A204.1 (cell line): ENCODE results near the gene RNASET2.

Experiments used
- FAIRE-seq: peaks from 2 replicates; lab custom pipeline; 2012; peaks lifted over from hg19 to GRCh38; lab: Jason Lieb, UNC

The RNASET2 gene

DNA sequence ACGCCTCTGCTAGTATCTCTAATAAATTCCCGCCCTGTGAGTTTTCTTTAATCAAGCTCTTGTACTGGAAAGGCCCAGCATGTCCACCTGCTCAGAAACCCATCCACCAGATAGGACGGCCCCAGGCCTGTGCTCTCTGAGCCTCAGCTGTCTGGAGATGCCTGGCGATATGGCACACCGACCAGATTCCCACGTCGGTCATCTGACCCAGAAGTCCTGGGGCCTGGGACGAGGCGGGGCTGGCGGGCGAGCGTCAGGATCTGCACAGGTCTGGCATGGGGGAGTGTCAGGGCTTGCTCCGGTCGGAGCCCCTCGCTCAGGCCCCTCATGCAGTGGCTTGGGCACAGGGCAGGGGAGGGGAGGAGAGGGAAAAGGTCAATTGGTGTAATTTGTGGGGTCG, 10.2 kb downstream of the RNASET2 start:
- FAIRE-seq, result no peak

DNA sequence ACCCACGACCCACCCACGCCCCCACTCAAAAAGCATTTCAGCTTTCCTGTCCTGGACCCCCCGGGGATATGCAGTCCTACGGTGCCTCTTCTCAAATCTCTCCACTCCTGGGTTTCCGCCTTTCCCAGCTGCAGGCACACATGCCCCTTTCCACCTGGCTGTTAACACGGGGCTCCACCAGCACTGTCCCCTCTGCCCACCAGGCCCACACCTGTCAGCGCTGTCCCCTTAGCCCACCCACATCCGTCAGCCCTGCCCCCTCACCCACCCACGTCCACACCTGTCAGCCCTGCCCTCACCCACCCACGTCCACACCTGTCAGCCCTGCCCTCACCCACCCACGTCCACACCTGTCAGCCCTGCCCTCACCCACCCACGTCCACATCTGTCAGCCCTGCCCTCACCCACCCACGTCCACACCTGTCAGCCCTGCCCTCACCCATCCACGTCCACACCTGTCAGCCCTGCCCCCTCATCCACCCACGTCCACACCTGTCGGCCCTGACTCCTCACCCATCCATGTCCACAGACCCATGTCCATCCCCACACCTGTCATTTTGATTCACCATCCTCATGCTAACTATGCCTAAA, 11.6 kb downstream of the RNASET2 start:
- no peak for FAIRE-seq

DNA sequence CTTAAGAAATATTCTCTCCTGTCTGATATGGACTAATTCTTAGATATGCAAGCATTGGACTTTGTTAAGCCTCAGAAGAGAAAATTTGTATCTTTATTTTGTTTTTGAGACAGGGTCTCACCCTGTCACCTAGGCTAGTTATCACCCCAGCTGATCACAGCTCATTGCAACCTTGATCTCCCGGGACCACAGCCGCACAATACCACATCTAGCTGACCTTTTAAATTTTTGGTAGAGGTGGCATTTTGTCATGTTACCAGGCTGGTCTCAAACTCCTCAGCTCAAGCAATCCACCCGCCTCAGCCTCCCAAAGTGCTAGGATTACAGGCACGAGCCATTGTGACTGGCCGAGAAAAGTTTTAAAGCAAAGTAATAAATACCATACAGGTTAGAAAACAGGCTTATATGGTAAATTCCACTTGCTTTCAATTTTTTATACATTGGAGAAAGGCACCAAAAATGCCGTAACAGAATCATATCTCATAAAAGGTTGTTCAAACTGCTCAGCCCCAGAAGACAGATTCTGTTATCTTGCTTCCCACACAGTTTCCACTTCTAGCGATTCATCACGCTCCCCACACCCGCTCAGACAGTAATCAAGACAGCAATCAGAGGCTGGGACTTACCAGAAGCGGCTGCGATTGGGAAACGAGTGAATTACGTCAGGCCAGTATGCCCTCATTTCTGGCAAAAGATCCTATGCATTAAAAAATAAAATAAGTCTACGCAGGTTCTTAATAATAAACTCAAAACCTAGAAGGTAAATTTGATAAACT, 13.8 kb downstream of the RNASET2 start:
- no peak for FAIRE-seq

DNA sequence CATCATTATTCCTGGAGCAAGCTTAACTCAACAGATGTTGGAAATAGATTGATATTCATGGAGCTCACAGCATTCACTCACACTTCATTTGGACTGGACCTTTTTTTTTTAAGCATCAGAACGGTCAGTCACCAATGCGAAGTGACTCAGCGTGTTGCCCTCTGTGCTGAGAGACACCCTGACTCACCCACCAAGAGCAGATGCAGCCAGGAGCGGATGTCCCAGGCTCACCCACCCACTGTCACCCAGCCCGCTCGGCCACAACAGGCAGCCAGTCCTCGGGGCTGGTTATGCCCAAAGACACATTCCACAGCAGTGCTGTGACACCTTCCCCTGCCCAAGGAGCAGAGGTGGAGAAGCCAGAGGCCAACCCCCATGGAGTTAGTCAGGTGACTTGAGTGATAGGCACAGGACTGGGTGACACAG, 15.7 kb downstream of the RNASET2 start:
- FAIRE-seq, result no peak

- no peak for FAIRE-seq
Observed at GRCh38 chr6:166939894-166940293, 16.5 kb downstream of the RNASET2 start.

- FAIRE-seq, result no peak
Observed at GRCh38 chr6:166939345-166939744, 17.0 kb downstream of the RNASET2 start.

DNA sequence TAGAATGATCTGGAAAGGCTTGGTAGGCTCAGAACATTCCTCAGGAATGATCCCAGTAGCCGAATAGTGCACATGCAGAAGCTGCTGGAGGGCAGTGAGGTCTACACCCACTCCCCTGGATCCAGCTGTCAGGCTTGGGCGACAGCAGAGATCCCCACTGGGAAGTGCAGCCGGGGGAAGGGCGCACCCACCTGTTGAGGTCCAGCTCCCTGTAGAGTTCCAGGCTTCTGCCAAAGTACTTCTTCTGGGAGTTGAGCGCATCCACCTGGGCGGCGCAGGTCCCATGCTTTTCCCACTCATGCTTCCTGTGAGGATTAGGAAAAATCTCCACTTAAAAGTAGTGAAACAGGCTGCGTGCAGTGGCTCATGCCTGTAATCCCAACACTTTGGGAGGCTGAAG, 17.6 kb downstream of the RNASET2 start:
- FAIRE-seq, result no peak

- FAIRE-seq, result no peak
Observed at GRCh38 chr6:166938150-166938549, 18.2 kb downstream of the RNASET2 start.

- no peak for FAIRE-seq
Observed at GRCh38 chr6:166937746-166938145, 18.6 kb downstream of the RNASET2 start.

- FAIRE-seq, result no peak
Observed at GRCh38 chr6:166936079-166936787, 20.1 kb downstream of the RNASET2 start.

DNA sequence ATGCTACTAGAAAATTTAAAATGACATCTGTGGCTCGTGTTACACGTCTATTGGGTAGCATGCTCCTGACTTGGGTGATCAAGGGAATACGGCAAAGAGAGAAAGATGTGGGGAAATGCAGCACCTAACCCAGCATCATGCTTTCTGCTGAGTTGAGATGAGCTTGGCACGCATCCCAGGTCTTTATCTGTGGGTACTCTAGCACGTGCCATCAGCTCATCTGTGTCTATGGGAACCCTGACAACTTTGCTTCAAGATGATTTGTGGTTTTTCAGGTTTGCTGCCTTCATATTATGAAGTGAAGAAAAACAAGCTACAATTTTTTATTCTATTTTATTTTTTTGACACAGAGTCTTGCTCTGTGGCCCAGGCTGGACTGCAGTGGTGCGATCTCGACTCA, 21.0 kb downstream of the RNASET2 start:
- no peak for FAIRE-seq

GRCh38 chr6:166934174-166934573, 22.2 kb downstream of the RNASET2 start:
- FAIRE-seq, result no peak

DNA sequence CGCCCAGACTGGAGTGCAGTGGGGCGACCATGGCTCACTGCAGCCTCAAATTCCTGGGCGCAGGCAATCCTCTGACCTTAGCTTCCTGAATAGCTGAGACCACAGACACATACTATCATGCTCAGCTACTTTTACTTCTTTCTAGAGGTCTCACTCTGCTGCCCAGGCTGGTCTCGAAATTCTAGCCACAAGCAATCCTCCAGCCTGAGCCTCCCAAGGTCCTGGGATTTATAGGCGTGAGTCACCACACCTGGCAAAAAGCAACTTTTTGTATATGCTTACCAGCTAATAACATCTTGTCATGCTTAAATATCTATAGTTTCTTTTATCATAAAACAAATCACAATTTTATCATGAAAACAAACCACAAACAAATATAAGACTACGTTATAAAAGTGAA, 23.0 kb downstream of the RNASET2 start:
- no peak for FAIRE-seq

- FAIRE-seq, result no peak
Observed at GRCh38 chr6:166932616-166933015, 23.7 kb downstream of the RNASET2 start.

DNA sequence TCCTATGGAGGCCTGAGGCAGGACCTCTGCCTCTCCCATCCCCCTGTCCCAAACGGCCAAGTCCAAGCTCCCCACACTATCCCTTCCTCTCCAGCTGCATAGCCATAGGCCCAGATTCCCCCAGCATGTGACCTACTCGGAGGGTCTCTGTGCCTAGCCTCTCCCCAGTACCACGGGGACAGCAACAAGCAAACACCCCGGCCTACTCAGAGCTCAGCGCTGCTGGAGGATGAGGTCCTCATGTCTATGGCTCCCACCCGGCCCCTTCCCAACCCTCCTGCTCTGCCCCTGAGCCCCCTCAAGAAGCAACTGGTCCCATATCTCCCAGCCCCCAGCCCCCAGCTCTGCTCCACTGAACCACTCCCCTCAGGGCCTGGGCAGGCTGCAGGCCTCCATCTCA, 24.2 kb downstream of the RNASET2 start:
- no peak for FAIRE-seq

GRCh38 chr6:166931426-166931970, 24.9 kb downstream of the RNASET2 start:
- FAIRE-seq, result no peak

DNA sequence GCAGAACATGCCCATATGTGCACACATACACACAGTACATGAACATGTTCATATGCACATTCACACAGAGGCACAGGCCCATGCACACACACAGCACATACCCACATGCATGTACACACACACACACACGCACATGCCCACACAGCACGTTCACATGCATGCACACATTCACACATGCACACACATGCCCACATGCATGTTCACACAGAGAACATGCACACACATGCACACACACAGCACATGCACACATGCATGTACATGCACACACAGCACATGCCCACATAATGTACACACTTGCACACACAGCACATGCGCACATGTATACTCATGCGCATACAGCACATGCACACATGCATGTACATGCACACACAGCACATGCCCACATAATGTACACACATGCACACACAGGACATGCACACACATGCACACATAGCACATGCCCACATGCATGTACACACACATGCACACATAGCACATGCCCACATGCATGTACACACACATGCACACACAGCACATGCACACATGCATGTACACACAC, 25.9 kb downstream of the RNASET2 start:
- FAIRE-seq, result no peak

DNA sequence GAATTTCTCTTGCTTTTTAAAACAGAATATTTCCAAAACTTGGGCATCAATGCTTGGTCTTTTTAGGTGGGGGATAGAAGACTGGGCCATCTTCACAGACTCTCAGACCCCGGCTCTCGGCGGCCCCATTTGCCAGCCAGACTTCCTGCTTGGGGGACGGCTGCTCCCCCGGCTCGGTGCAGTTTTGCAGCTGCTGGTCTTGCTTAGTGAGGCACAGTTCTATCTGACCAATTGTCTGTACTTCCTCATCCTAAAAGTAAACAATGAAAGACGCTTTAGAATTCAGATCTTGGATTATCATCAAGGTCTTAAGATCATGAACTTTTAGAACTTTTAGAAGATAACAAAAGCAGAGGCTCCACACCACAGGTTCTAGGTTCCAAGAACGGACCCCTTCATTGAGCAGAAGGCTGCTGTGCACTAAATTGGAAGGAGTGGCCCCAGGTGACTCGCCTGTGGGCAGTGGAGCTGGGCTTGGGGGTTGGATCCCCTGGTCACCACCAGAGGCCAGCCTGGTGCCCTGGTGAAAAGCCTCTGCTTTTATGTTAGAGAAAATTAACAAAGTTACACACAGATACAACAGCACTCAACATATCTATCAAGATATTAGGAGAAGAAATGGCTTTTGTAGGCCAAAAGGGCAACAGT, 26.7 kb downstream of the RNASET2 start:
- FAIRE-seq, result no peak

GRCh38 chr6:166928644-166929541, 27.5 kb downstream of the RNASET2 start:
- no peak for FAIRE-seq

GRCh38 chr6:166927935-166928643, 28.3 kb downstream of the RNASET2 start:
- FAIRE-seq, result no peak
